ENCODE results near the gene GLI3. TPM values are rescaled to one million over a fixed set of nuclear protein-coding genes. Genes with fewer than 3 reads are reported as not detected.

The GLI3 gene
- total RNA-seq, 1 donor from 2014 or later = 126 TPM

DNA sequence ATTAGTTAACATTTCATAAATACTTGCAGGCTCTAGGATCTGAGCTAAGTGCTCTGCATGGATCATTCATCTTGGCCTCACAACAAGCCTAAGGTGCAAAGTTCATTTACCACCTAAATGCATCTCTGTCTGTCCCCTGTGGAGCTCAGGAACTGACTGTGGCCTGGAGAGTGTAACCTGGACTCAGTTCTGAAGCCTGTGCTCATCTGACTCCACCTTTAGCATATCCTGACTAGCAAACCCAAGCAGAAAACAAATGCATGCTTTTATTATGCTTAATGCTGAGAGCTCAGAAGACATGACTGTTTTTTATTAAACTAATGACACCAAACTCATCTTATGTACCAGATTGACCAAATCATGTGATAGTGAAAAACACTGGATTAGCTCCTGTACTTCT, 288.5 kb downstream of the GLI3 start:
- no peak for DNase-seq (ENCODE audit: low spot score in 2 of 2, unreplicated experiment in 2 of 2)
- Mint-ChIP-seq H3K4me1 (peaks cover 16% of the 10 kb centered on the region), H3K27me3 (ENCODE audit: low read depth) (no peaks in the 10 kb centered on the region), H3K9me3 (no peaks in the 10 kb centered on the region), H3K36me3 (no peaks in the 10 kb centered on the region), H3K4me3 (no peak overlapping the region), H3K27ac (no peak overlapping the region)
- TF ChIP-seq, protein P1, sequence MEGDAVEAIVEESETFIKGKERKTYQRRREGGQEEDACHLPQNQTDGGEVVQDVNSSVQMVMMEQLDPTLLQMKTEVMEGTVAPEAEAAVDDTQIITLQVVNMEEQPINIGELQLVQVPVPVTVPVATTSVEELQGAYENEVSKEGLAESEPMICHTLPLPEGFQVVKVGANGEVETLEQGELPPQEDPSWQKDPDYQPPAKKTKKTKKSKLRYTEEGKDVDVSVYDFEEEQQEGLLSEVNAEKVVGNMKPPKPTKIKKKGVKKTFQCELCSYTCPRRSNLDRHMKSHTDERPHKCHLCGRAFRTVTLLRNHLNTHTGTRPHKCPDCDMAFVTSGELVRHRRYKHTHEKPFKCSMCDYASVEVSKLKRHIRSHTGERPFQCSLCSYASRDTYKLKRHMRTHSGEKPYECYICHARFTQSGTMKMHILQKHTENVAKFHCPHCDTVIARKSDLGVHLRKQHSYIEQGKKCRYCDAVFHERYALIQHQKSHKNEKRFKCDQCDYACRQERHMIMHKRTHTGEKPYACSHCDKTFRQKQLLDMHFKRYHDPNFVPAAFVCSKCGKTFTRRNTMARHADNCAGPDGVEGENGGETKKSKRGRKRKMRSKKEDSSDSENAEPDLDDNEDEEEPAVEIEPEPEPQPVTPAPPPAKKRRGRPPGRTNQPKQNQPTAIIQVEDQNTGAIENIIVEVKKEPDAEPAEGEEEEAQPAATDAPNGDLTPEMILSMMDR (IDR thresholded peaks at IDR 0.05; ENCODE audit: unreplicated experiment) = no peak

DNA sequence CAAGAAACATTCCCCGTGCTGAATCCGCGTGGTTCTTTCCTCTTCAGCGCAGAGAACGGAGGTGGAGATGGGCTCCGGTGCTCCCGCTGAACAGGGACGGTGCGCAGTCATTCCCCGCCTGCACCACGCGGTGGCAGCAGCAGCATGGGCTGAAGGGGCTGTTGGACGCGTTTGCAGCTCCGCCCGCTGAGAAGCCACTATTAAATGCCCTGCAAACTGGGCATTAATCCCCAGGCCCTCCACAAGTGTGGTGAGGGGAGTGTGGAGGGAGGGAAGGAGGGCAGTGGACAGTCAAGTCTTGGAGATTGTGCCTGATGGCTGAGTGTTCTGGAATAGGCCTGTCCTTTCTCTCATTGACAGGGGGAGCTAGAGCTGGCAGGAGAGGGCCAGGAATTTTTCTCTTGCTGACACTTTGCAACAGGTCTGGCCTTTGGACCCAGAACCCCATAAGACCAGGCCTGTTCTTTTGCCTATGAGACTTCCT, 293.9 kb downstream of the GLI3 start:
- Mint-ChIP-seq H3K9me3 (no peaks in the 10 kb centered on the region), H3K27me3 (ENCODE audit: low read depth) (peaks cover 8% of the 10 kb centered on the region), H3K4me1 (peaks cover 13% of the 10 kb centered on the region), H3K36me3 (no peaks in the 10 kb centered on the region), H3K27ac (no peak overlapping the region), H3K4me3 (peak overlapping the region; percentile 58)
- DNase-seq (ENCODE audit: low spot score in 2 of 2, unreplicated experiment in 2 of 2) = peak; percentile 70 to 94
- TF ChIP-seq, protein P1 (IDR thresholded peaks at IDR 0.05; ENCODE audit: unreplicated experiment) = peak; percentile 83

DNA sequence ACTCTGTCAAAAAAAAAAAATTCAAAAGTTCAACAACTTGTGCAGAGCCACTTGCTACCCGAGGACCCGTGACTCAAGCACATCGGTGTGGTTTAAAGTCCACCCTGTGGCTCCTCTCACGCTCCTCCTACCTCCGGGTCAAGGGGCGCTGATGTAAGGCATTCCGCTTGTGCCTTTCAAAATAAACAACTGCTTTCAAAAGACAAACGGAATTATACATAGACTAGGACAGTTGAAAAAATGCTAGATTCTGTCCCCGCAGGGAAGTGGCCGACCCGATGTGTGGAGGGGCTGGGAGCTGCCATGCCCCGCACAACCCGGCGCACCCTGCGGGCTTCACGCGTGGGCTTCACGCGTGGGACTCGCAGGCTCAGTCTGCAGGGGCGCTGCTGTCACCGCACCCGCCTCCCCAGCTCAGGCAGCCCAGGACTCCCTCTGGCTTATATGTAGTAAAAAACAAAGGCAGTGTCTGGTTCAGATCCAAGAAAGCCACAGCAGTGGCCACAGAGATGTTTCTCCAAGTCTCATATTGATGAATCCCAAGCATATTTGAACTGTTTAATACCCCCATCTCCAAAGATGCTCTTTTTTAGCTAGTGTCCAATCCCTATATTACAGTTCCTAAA, 294.4 kb downstream of the GLI3 start:
- no peak for DNase-seq (ENCODE audit: low spot score in 2 of 2, unreplicated experiment in 2 of 2)
- no peaks in the 10 kb centered on the region for H3K36me3 Mint-ChIP-seq
- peaks cover 8% of the 10 kb centered on the region for H3K27me3 Mint-ChIP-seq (ENCODE audit: low read depth)
- peaks cover 13% of the 10 kb centered on the region for H3K4me1 Mint-ChIP-seq
- H3K4me3 Mint-ChIP-seq = peak overlapping the region; percentile 58
- TF ChIP-seq, protein P1 (IDR thresholded peaks at IDR 0.05; ENCODE audit: unreplicated experiment) = no peak
- no peaks in the 10 kb centered on the region for H3K9me3 Mint-ChIP-seq
- H3K27ac Mint-ChIP-seq = no peak overlapping the region

DNA sequence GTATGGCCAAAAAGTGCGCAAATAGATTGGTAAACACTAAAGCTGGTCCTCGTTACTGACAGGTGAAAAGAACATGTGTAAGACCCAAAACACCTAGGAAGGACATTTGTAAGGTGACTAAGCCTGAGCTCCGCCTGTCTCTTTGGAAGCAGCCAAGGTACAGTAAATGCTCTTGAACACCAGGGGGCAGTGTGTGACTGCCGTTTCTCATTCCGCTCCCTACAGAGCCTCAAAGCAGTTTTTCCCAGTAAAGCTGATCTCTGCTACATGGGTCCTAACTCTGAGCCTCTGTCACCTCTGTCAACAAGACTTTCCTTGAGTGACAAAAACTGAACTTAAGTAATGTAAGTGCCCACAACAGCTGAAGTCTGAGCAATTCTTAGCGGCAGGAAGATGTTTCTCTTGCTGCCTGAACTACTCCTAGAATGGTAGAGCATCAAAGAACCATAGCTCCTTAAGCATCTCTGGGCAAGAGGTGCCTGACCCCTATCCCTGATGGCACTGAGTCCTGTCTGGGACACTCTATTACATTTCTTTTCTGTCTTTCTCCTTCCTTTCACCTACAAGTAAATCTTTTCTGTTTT, 296.2 kb downstream of the GLI3 start:
- Mint-ChIP-seq H3K4me1 (peaks cover 13% of the 10 kb centered on the region), H3K27me3 (ENCODE audit: low read depth) (peaks cover 8% of the 10 kb centered on the region), H3K36me3 (no peaks in the 10 kb centered on the region), H3K4me3 (no peak overlapping the region), H3K9me3 (no peaks in the 10 kb centered on the region), H3K27ac (no peak overlapping the region)
- peak in 1 of 2 experiments; percentile 69 for DNase-seq (ENCODE audit: low spot score in 2 of 2, unreplicated experiment in 2 of 2)
- TF ChIP-seq, protein P1 (IDR thresholded peaks at IDR 0.05; ENCODE audit: unreplicated experiment) = peak; percentile 89

DNA sequence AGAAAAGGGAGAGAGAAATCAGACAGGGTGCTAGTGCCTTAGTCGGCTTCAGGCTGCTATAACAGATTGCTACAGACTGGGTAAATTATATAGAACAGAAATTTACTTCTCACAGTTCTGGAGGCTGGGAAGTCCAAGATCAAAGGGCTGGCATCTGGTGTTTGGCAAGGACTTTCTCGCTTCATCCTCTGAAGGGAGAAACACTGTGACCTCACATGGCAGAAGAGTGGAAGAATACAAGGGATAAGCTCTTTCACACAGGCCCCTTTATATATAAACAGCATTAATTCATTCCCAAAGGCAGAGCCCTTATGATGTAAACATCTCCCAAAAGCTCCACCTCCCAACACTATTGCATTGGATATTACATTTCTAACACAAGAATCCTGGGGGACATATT, 298.6 kb downstream of the GLI3 start:
- Mint-ChIP-seq H3K9me3 (no peaks in the 10 kb centered on the region), H3K4me3 (no peak overlapping the region), H3K27ac (no peak overlapping the region), H3K4me1 (peaks cover 8% of the 10 kb centered on the region), H3K27me3 (ENCODE audit: low read depth) (peaks cover 8% of the 10 kb centered on the region), H3K36me3 (no peaks in the 10 kb centered on the region)
- TF ChIP-seq, protein P1 (IDR thresholded peaks at IDR 0.05; ENCODE audit: unreplicated experiment) = no peak
- DNase-seq (ENCODE audit: low spot score in 2 of 2, unreplicated experiment in 2 of 2) = no peak

Measured in mesothelial cell of epicardium (in vitro differentiated cells).